PC-9 (cell line): Measurements from ENCODE around the gene UBTD2. TPM values are rescaled to one million over a fixed set of nuclear protein-coding genes. Genes with fewer than 3 reads are reported as not detected.
"Not testable (repeated sequence)": the region's sequence is repeated elsewhere in the genome, so short reads cannot be mapped to it uniquely, and the experiment has no call there.

Experiments
- Bru-seq: library from RNA; stranded (reverse); fragments of 400-500 nt; gene quantifications from one replicate; lab custom pipeline; 2021; lab: Mats Ljungman, UMichigan
- BruChase-seq, 2 experiments: library from RNA; stranded (reverse); fragments of 400-500 nt; gene quantifications; one replicate each; lab custom pipeline; 2021; lab: Mats Ljungman, UMichigan
- BruUV-seq: library from RNA; stranded (reverse); fragments of 400-500 nt; replicated peaks from 2 replicates; lab custom pipeline; 2021; lab: Mats Ljungman, UMichigan
- CTCF ChIA-PET: fragments of 300-600 bp; sonication (Branson Sonifier 250); formaldehyde crosslinking; loops from one replicate; lab custom pipeline; 2022; ENCODE audit warnings: antibody characterized with exemption; lab: Charles Lee
- POLR2A ChIA-PET: fragments of 300-600 bp; sonication (Branson Sonifier 250); formaldehyde crosslinking; loops from one replicate; lab custom pipeline; 2022; ENCODE audit warnings: antibody characterized with exemption; ENCODE audit not compliant: unreplicated experiment; lab: Charles Lee
- DNase-seq, 2 experiments: peaks; one replicate each; pipeline versions ENCODE4 v3.0.0 to v3.0.0-alpha.2; 2015 to 2022; ENCODE audit warnings: mixed read lengths in 1 of 2
- H2AFZ ChIP-seq: fragments of 200-600 bp; sonication (generic); 2 replicates; pipeline ENCODE4 v1.8.1; 2017; ENCODE audit warnings: antibody characterized with exemption
- H3F3A ChIP-seq: fragments of 200-600 bp; sonication (generic); 2 replicates; pipeline ENCODE4 v1.8.1; 2017; ENCODE audit warnings: antibody characterized with exemption, mild to moderate bottlenecking, low read depth; ENCODE audit not compliant: insufficient read depth
- H3K27ac ChIP-seq: fragments of 200-600 bp; sonication (generic); 2 replicates; pipeline ENCODE4 v1.6.1; 2016; ENCODE audit warnings: mixed run types
- H3K27me3 ChIP-seq: fragments of 200-600 bp; sonication (generic); 2 replicates; pipeline ENCODE4 v1.6.1; 2016; ENCODE audit warnings: low read depth, mixed run types; ENCODE audit not compliant: insufficient read depth
- H3K36me3 ChIP-seq: fragments of 200-600 bp; sonication (generic); 2 replicates; pipeline ENCODE4 v1.6.1; 2016; ENCODE audit warnings: low read depth, mixed run types
- H3K4me1 ChIP-seq: fragments of 200-600 bp; sonication (generic); replicated peaks from 2 replicates; pipeline ENCODE4 v1.6.1; 2016; ENCODE audit warnings: mixed run types; ENCODE audit not compliant: insufficient read depth
- H3K4me2 ChIP-seq: fragments of 200-600 bp; sonication (generic); 2 replicates; pipeline ENCODE4 v1.6.1; 2017; ENCODE audit warnings: mixed run types
- H3K4me3 ChIP-seq: fragments of 200-600 bp; sonication (generic); 2 replicates; pipeline ENCODE4 v1.6.1; 2016; ENCODE audit warnings: mixed run types
- H3K79me2 ChIP-seq: fragments of 200-600 bp; sonication (generic); 2 replicates; pipeline ENCODE4 v1.6.1; 2017; ENCODE audit warnings: low read depth, mixed run types
- H3K9me2 ChIP-seq: fragments of 200-600 bp; sonication (generic); 2 replicates; pipeline ENCODE4 v1.8.1; 2017; ENCODE audit warnings: mild to moderate bottlenecking; ENCODE audit not compliant: insufficient read depth
- H3K9me3 ChIP-seq: fragments of 200-600 bp; sonication (generic); 2 replicates; pipeline ENCODE4 v1.8.1; 2016; ENCODE audit warnings: low read depth; ENCODE audit not compliant: insufficient read depth
- H4K20me1 ChIP-seq: fragments of 200-600 bp; sonication (generic); 2 replicates; pipeline ENCODE4 v1.8.1; 2017; ENCODE audit not compliant: insufficient read depth
- CTCF ChIP-seq: fragments of 200-600 bp; sonication (generic); conservative IDR thresholded peaks from 2 replicates; pipeline ENCODE4 v1.6.1; 2017; ENCODE audit warnings: mixed run types, antibody characterized with exemption, mild to moderate bottlenecking, moderate library complexity
- EZH2 ChIP-seq: fragments of 200-600 bp; sonication (generic); IDR thresholded peaks from 2 replicates; pipeline ENCODE4 v1.8.0; 2017; ENCODE audit warnings: antibody characterized with exemption, low read depth
- intact Hi-C: fragments of 100-400 bp; cut with micrococcal nuclease; formaldehyde crosslinking; loops from one replicate; pipeline ENCODE4 v1.10.0; 2022; ENCODE audit not compliant: unreplicated experiment
- long read RNA-seq: library from polyadenylated mRNA; stranded (forward); transcript quantifications from one replicate; pipeline ENCODE4 v2.0.0, GENCODE V29; 2022
- total RNA-seq: library from RNA; stranded (reverse); gene quantifications from 2 replicates; pipeline ENCODE4 v1.2.3, GENCODE V29; 2021

UBTD2 gene
- 16.4 and 21.7 TPM in 2 replicates for total RNA-seq
- Bru-seq, nascent RNA = percentile 89 among the genes with signal in this experiment
- BruChase-seq, experiment 1, labeled RNA remaining after a 2-hour chase = percentile 80 among the genes with signal in this experiment
- BruChase-seq, experiment 2, labeled RNA remaining after a 6-hour chase = percentile 73 among the genes with signal in this experiment
- long read RNA-seq, transcript UBTD2-201 (3 exons, 3,301 nt) = major isoform, 38 of 47 reads
- long read RNA-seq, partial matches to known transcripts = 4 of 47 reads
- long read RNA-seq, other reads (novel, unspliced or antisense) = 5 of 47 reads

DNA sequence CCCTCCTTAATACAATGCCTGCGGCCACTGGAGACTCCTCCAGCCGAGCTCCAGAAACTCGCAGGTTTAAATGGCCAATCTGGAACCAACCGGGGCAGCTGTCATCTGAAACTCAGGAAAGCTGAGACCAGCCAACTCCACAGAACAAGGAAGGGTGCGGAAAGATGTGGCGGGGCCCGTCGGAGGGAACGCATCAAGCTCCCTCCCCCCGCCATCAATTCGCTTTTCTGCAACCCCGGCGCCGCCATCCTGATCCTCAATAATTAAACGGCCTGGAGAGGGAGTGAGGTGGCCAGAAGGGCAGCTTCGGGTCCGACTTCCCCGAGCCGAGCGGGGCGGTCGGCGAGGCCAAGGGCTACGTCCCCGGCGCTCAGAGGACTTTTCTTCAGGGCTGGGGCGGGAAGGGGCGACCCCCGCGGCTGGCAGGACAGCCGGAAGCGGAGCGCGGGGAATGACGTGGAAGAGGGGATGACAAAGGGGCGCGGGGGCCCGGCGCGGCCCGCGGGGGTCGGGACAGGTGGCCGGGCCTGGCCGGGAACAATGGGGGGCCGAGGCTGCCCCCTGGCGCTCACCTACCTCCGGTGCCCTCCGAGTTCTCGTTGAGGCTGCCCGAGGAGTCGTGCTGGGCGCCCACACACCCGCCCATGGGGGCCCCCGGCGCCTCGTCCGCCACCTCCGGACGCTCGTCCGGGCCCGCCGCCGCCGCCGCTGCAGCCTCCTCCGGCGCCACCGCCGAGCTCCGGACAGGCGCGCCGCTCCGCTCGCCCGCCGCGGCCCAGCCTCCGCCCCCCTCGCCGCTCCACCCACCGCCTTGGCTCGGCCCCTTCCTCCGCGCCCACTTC, at the start of gene UBTD2:
TSS of gene UBTD2 (minus strand) at position 745 of the 842 bp plus-strand sequence. CDS start at position 646, 99 bp downstream.
- no TSS peak for BruUV-seq
- Histone ChIP-seq H3F3A (peaks cover 33% of the 10 kb centered on the region; the same call in 1 of the 2 replicates), H3K4me1 (peaks cover 25% of the 10 kb centered on the region), H3K27me3 (no peaks in the 10 kb centered on the region), H2AFZ (peak within 1 kb of the TSS; percentile 89), H3K4me2 (peak within 1 kb of the TSS; percentile 96), H3K9me3 (no peaks in the 10 kb centered on the region), H3K79me2 (peaks cover 52% of the 10 kb centered on the region), H3K9me2 (no peaks in the 10 kb centered on the region), H4K20me1 (no peaks in the 10 kb centered on the region; the same call in 1 of the 2 replicates), H3K36me3 (no peaks in the 10 kb centered on the region), H3K27ac (peak within 1 kb of the TSS; percentile 46), H3K4me3 (peak within 1 kb of the TSS; percentile 98)
- DNase-seq = peak; percentile 59 to 91
- TF ChIP-seq EZH2 (no peak), CTCF (peak; percentile 62)
- ChIA-PET POLR2A (interaction anchor here (0.5 to 1.4 kb wide), 12 partner anchors 20 to 1527 kb away, joined by 3 to 8 read pairs (median 4); partner anchors contain the start of gene STK10), CTCF (interaction anchor here (0.5 to 1.3 kb wide), 7 partner anchors 10 to 576 kb away, joined by 3 to 4 read pairs (median 3); partner anchors contain the start of gene STK10)
- intact Hi-C loops = loop anchor here (1.0 to 10.0 kb wide), 6 partner anchors 20 to 868 kb away; partner anchors contain the start of genes FBXW11, FGF18 and STK10

DNA sequence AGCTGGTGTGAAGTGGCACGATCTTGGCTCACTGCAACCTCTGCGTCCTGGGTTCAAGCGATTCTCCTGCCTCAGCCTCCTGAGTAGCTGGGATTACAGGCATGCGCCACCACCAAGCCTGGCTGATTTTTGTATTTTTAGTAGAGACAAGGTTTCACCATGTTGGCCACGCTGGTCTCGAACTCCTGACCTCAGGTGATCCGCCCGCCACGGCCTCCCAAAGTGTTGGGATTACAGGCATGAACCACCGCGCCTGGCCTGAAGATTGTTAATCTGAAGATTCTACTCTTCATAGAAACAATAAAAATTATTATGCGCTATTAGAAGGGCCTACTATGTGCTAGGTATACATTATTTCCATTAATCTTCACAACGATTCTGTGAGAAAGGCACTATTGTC, 43.3 kb upstream of the UBTD2 start:
- H2AFZ ChIP-seq, POLR2A ChIA-PET, H3F3A ChIP-seq, CTCF ChIA-PET, H3K4me3 ChIP-seq, H3K9me3 ChIP-seq, H3K36me3 ChIP-seq, H3K9me2 ChIP-seq, H3K27ac ChIP-seq, H3K27me3 ChIP-seq, H3K4me1 ChIP-seq, intact Hi-C loops, DNase-seq, H3K4me2 ChIP-seq, H4K20me1 ChIP-seq, H3K79me2 ChIP-seq, BruUV-seq: not testable (repeated sequence)

- ChIA-PET POLR2A (no interaction called here), CTCF (interaction anchor here (0.7 kb wide), 1 partner anchor 82 kb away, joined by 3 read pairs; no protein-coding TSS in a partner anchor)
- BruUV-seq = no TSS peak
- Histone ChIP-seq H3K4me2 (no peak overlapping the region), H3K4me3 (no peak overlapping the region), H3K36me3 (no peaks in the 10 kb centered on the region), H4K20me1 (no peaks in the 10 kb centered on the region), H3K79me2 (no peaks in the 10 kb centered on the region), H3K27ac (no peak overlapping the region), H3K4me1 (no peaks in the 10 kb centered on the region), H3K9me3 (no peaks in the 10 kb centered on the region), H3F3A (no peaks in the 10 kb centered on the region), H2AFZ (no peak overlapping the region), H3K27me3 (no peaks in the 10 kb centered on the region), H3K9me2 (no peaks in the 10 kb centered on the region)
- no peak for DNase-seq
- intact Hi-C loops = no loop called here
- TF ChIP-seq CTCF = no peak
- TF ChIP-seq EZH2 = no peak
Observed at GRCh38 chr5:172325452-172325851, 41.9 kb upstream of the UBTD2 start.
